K562 (cell line): ENCODE data around the gene FYB1. TPM values are rescaled to one million over a fixed set of nuclear protein-coding genes. Genes with fewer than 3 reads are reported as not detected.

Experiments
- CHAMP1 ChIP-seq: fragments of 450-650 bp; IDR thresholded peaks from 2 replicates; pipeline ENCODE4 v1.6.1; 2016; ENCODE audit warnings: mild to moderate bottlenecking
- IFI16 ChIP-seq: fragments of 250-450 bp; sonication (Bioruptor Pico); IDR thresholded peaks from 2 replicates; pipeline ENCODE4 v2.1.2; 2022; ENCODE audit warnings: mild to moderate bottlenecking, inconsistent platforms
- NEUROD1 ChIP-seq: fragments of 150-350 bp; IDR thresholded peaks from 2 replicates; pipeline ENCODE4 v1.6.1; 2014; ENCODE audit warnings: borderline replicate concordance, low read length, low read depth; ENCODE audit not compliant: partially characterized antibody
- RFX5 ChIP-seq: IDR thresholded peaks from 2 replicates; pipeline ENCODE4 v1.6.1; 2011; ENCODE audit warnings: low read depth, mild to moderate bottlenecking, improper control_type of control experiment, low read length
- SMAD4 ChIP-seq: fragments of 250-450 bp; sonication (Bioruptor Pico); conservative IDR thresholded peaks from 2 replicates; pipeline ENCODE4 v1.8.0; 2021; ENCODE audit warnings: inconsistent platforms, mild to moderate bottlenecking, moderate library complexity
- TRIM25 ChIP-seq: fragments of 450-650 bp; IDR thresholded peaks from 2 replicates; pipeline ENCODE4 v1.7.0; 2016; ENCODE audit warnings: borderline replicate concordance
- ZNF57 ChIP-seq: fragments of 450-650 bp; formaldehyde crosslinking; IDR thresholded peaks from 2 replicates; pipeline ENCODE4 v1.4.0; 2020; ENCODE audit warnings: mild to moderate bottlenecking, moderate library complexity
- polyA plus RNA-seq, 8 experiments: library from polyadenylated mRNA; depleted of rRNA in 4 of 8; stranded (reverse) in 5 of 8; unstranded in 3 of 8; fragments of >200 nt; fragmentation: Nextera tagmentation in 2 of 8; fragmentation: Illumina TruSeq in 1 of 8; extraction: Ambion mirVana in 2 of 8; extraction: Trizol in 1 of 8; gene quantifications; 2 replicates each; pipeline versions ENCODE4 v1.2.1 to v1.2.3, GENCODE V29; 2011 to 2014; ENCODE audit warnings: inconsistent platforms in 1 of 8, missing spikeins in 1 of 8
- total RNA-seq, 7 experiments: library from RNA; depleted of rRNA in 6 of 7; stranded (reverse); fragments of >200 nt in 6 of 7; fragmentation: Illumina TruSeq in 2 of 7; extraction: Trizol in 2 of 7; gene quantifications; 2 replicates each; pipeline versions ENCODE4 v1.2.1 to v1.2.3, GENCODE V29; 2011 to 2021; ENCODE audit warnings: low replicate concordance in 1 of 7
- TF ChIP-seq, protein P1 (sequence below): sonication (generic); formaldehyde crosslinking; IDR thresholded peaks from 2 replicates; pipeline ENCODE4 v1.8.1; 2022; ENCODE audit warnings: missing genetic modification reagents
- TF ChIP-seq, protein P2 (sequence below), 2 experiments: IDR thresholded peaks; 2 replicates each; pipeline ENCODE4 v1.6.1; 2012; ENCODE audit warnings: improper control_type of control experiment in 2 of 2, low read depth in 2 of 2, low read length in 2 of 2, borderline replicate concordance in 1 of 2
- TF ChIP-seq, protein P3 (sequence below): fragments of 450-650 bp; conservative IDR thresholded peaks from 2 replicates; pipeline ENCODE4 v1.6.1; 2016; ENCODE audit warnings: missing genetic modification characterization, low read depth, mild to moderate bottlenecking, missing compliant biosample characterization, moderate library complexity
- TF ChIP-seq, protein P4 (sequence below): IDR thresholded peaks from 3 replicates; pipeline ENCODE4 v1.6.1; 2011; ENCODE audit warnings: borderline replicate concordance, mild to moderate bottlenecking; ENCODE audit not compliant: insufficient read length, insufficient read depth

The FYB1 gene
- total and polyA plus RNA-seq, 9 of the 15 experiments (the other 6 are each of a cell fraction or from before 2014, with no cell fraction given), result 4.7 to 31.5 (median 9.7) TPM

DNA sequence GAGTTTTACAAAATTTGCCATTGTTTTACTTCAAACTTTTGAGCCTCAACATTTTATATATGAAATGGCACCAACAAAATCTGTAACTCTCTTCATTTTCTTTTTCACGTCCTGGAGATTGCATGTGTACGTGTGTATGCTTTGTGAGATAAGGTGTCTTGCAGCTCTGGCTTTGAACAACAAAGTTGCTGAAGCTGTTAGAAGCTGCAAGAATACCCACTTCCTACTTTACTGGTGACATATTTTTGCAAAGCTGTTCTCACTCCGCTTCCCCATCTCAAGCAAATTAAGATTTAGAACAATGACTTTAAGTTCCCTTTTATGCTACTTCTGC lies 41.8 kb downstream of the FYB1 start (continued):
- TF ChIP-seq, protein P1, sequence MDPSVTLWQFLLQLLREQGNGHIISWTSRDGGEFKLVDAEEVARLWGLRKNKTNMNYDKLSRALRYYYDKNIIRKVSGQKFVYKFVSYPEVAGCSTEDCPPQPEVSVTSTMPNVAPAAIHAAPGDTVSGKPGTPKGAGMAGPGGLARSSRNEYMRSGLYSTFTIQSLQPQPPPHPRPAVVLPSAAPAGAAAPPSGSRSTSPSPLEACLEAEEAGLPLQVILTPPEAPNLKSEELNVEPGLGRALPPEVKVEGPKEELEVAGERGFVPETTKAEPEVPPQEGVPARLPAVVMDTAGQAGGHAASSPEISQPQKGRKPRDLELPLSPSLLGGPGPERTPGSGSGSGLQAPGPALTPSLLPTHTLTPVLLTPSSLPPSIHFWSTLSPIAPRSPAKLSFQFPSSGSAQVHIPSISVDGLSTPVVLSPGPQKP (CRISPR knock-in tag), result no peak
- TF ChIP-seq, protein P2, sequence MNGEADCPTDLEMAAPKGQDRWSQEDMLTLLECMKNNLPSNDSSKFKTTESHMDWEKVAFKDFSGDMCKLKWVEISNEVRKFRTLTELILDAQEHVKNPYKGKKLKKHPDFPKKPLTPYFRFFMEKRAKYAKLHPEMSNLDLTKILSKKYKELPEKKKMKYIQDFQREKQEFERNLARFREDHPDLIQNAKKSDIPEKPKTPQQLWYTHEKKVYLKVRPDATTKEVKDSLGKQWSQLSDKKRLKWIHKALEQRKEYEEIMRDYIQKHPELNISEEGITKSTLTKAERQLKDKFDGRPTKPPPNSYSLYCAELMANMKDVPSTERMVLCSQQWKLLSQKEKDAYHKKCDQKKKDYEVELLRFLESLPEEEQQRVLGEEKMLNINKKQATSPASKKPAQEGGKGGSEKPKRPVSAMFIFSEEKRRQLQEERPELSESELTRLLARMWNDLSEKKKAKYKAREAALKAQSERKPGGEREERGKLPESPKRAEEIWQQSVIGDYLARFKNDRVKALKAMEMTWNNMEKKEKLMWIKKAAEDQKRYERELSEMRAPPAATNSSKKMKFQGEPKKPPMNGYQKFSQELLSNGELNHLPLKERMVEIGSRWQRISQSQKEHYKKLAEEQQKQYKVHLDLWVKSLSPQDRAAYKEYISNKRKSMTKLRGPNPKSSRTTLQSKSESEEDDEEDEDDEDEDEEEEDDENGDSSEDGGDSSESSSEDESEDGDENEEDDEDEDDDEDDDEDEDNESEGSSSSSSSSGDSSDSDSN (IDR thresholded peaks at IDR 0.05; ENCODE audit: borderline replicate concordance in 1 of 2, low read depth in 2 of 2, low read length in 2 of 2), result no peak
- no peak for TF ChIP-seq IFI16 (CRISPR knock-in tag)
- TF ChIP-seq, protein P3, sequence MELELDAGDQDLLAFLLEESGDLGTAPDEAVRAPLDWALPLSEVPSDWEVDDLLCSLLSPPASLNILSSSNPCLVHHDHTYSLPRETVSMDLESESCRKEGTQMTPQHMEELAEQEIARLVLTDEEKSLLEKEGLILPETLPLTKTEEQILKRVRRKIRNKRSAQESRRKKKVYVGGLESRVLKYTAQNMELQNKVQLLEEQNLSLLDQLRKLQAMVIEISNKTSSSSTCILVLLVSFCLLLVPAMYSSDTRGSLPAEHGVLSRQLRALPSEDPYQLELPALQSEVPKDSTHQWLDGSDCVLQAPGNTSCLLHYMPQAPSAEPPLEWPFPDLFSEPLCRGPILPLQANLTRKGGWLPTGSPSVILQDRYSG (tag), result no peak
- no peak for TF ChIP-seq RFX5
- TF ChIP-seq CHAMP1, result 0 out of 2 replicates have a peak, but pooled peaks have one; percentile 8
- no peak for TF ChIP-seq SMAD4 (CRISPR knock-in tag)
- TF ChIP-seq, protein P4, sequence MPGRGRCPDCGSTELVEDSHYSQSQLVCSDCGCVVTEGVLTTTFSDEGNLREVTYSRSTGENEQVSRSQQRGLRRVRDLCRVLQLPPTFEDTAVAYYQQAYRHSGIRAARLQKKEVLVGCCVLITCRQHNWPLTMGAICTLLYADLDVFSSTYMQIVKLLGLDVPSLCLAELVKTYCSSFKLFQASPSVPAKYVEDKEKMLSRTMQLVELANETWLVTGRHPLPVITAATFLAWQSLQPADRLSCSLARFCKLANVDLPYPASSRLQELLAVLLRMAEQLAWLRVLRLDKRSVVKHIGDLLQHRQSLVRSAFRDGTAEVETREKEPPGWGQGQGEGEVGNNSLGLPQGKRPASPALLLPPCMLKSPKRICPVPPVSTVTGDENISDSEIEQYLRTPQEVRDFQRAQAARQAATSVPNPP, result no peak
- TF ChIP-seq NEUROD1, result no peak
- TF ChIP-seq ZNF57 (CRISPR knock-in tag), result no peak
- no peak for TF ChIP-seq TRIM25
